Ectodermal cell (in vitro differentiated cells): Measurements from ENCODE around the gene PRKCQ.

Source experiments
- H3K27ac ChIP-seq: 2 replicates; pipeline ENCODE4 v1.7.0; 2013; ENCODE audit warnings: mild to moderate bottlenecking, low read depth, low read length; ENCODE audit not compliant: insufficient read depth, poor library complexity, severe bottlenecking
- H3K27me3 ChIP-seq: 2 replicates; pipeline ENCODE4 v1.7.0; 2013; ENCODE audit warnings: mild to moderate bottlenecking, low read length; ENCODE audit not compliant: insufficient read depth, control insufficient read depth, poor library complexity, severe bottlenecking
- H3K36me3 ChIP-seq: one replicate; pipeline ENCODE4 v1.7.0; 2013; ENCODE audit warnings: low read length; ENCODE audit not compliant: control insufficient read depth, insufficient read depth
- H3K4me1 ChIP-seq: one replicate; pipeline ENCODE4 v1.7.0; 2013; ENCODE audit warnings: low read length; ENCODE audit not compliant: control insufficient read depth, insufficient read depth
- H3K4me3 ChIP-seq: 2 replicates; pipeline ENCODE4 v1.7.0; 2013; ENCODE audit warnings: low read depth, low read length, control low read depth; ENCODE audit not compliant: insufficient read depth
- H3K9me3 ChIP-seq: 2 replicates; pipeline ENCODE4 v1.7.0; 2013; ENCODE audit warnings: mild to moderate bottlenecking, low read length, moderate library complexity; ENCODE audit not compliant: control insufficient read depth
- WGBS, 2 experiments: methylation state at CpG; one replicate each; pipeline ENCODE4 v1.1.7; 2013; ENCODE audit warnings: missing lambda C conversion rate in 2 of 2; 5-methylcytosine and 5-hydroxymethylcytosine counted together

The PRKCQ gene

GRCh38 chr10:6404127-6405072 lies 175.7 kb downstream of the PRKCQ start:
- H3K27me3 ChIP-seq = peaks cover 13% of the 10 kb centered on the region
- 89 to 90% methylated on average over 1 of the region's 1 CpG for WGBS, 2 experiments

GRCh38 chr10:6402960-6403359 lies 177.1 kb downstream of the PRKCQ start:
- peaks cover 4% of the 10 kb centered on the region for H3K4me1 ChIP-seq
- 91 to 93% methylated on average over 8 of the region's 8 CpGs for WGBS, 2 experiments
- no peaks in the 10 kb centered on the region for H3K36me3 ChIP-seq
- H3K27me3 ChIP-seq = peaks cover 13% of the 10 kb centered on the region
- H3K4me3 ChIP-seq = no peak overlapping the region
- H3K9me3 ChIP-seq = no peaks in the 10 kb centered on the region
- H3K27ac ChIP-seq = no peak overlapping the region

More at GRCh38 chr10:6404127-6405072, 175.7 kb downstream of the PRKCQ start:
- H3K27ac ChIP-seq = no peak overlapping the region
- H3K4me3 ChIP-seq = no peak overlapping the region
- H3K36me3 ChIP-seq = no peaks in the 10 kb centered on the region
- peaks cover 4% of the 10 kb centered on the region for H3K4me1 ChIP-seq
- no peaks in the 10 kb centered on the region for H3K9me3 ChIP-seq

GRCh38 chr10:6402349-6402709 lies 177.7 kb downstream of the PRKCQ start:
- H3K4me1 ChIP-seq = peaks cover 4% of the 10 kb centered on the region
- no peaks in the 10 kb centered on the region for H3K36me3 ChIP-seq
- H3K27ac ChIP-seq = no peak overlapping the region
- no peak overlapping the region for H3K4me3 ChIP-seq
- no peaks in the 10 kb centered on the region for H3K9me3 ChIP-seq
- H3K27me3 ChIP-seq = peaks cover 13% of the 10 kb centered on the region
- 84 to 85% methylated on average over 9 of the region's 9 CpGs for WGBS, 2 experiments

DNA sequence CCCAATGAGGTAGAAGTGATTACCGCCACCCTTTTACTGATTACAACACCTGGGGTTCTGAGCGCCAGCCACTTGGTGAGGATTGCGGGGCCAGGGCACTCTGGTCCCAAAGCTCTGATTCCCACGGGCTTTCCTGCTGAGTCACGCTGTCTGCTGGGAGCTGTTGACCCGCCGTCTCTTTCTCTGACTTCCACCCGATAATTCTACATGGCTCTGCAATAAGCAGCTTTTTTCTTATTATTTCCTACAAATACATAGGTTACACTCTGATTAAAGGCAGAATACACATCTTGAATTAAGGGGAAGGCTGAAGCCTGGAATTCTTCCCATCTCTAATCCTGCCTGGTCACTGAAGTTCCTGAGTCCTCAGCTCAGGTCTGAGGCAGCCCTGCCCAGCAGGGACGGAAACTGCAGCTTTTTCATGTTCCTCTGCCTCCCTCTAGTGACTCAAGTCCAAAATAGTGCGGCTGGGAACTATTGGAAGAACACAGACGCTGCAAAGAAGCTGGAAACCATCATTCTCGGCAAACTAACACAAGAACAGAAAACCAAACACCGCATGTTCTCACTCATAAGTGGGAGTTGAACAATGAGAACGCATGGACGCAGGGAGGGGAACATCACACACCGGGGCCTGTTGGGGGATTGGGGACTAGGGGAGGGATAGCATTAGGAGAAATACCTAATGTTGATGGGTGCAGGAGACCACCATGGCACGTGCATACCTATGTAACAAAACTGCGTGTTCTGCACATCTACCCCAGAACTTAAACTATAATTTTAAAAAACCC lies 178.3 kb downstream of the PRKCQ start:
- Histone ChIP-seq H3K27ac (no peak overlapping the region), H3K27me3 (peaks cover 13% of the 10 kb centered on the region), H3K9me3 (no peaks in the 10 kb centered on the region), H3K4me3 (no peak overlapping the region), H3K36me3 (no peaks in the 10 kb centered on the region), H3K4me1 (peaks cover 4% of the 10 kb centered on the region)
- 30 to 33% methylated on average over 18 of the region's 18 CpGs for WGBS, 2 experiments

- H3K4me1 ChIP-seq = peaks cover 4% of the 10 kb centered on the region
- H3K27me3 ChIP-seq = peaks cover 13% of the 10 kb centered on the region
- no peaks in the 10 kb centered on the region for H3K36me3 ChIP-seq
- H3K9me3 ChIP-seq = no peaks in the 10 kb centered on the region
- H3K27ac ChIP-seq = no peak overlapping the region
- WGBS, 2 experiments = 93% methylated on average over 12 of the region's 12 CpGs
- no peak overlapping the region for H3K4me3 ChIP-seq
These were observed 179.1 kb downstream of the PRKCQ start for GRCh38 chr10:6400821-6401465.

DNA sequence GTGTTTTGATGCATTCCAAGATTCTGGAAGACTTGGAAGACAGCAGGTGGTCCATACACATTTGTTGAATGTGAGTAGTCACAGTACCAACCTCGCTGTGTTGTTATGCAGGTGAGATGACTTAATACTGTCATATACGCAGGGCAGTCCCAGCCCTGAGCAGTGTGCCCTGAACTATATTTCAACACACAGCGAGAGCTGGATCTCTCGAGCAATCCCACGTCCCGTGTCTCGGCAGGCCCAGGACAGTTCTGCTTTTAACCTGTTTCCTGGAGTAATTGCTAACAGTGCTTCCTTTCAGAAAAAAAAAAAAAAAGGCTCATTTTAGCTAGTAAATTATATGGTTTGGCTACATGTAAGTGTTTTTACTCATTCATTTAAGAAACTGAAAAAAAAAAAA lies 179.7 kb downstream of the PRKCQ start:
- Histone ChIP-seq H3K9me3 (no peaks in the 10 kb centered on the region), H3K27ac (no peak overlapping the region), H3K4me1 (peaks cover 4% of the 10 kb centered on the region), H3K4me3 (no peak overlapping the region), H3K27me3 (peaks cover 13% of the 10 kb centered on the region), H3K36me3 (no peaks in the 10 kb centered on the region)
- WGBS, 2 experiments = 89 to 95% methylated on average over 7 of the region's 7 CpGs

GRCh38 chr10:6399879-6400278 lies 180.2 kb downstream of the PRKCQ start:
- peaks cover 4% of the 10 kb centered on the region for H3K4me1 ChIP-seq
- peaks cover 13% of the 10 kb centered on the region for H3K27me3 ChIP-seq
- H3K27ac ChIP-seq = no peak overlapping the region
- H3K36me3 ChIP-seq = no peaks in the 10 kb centered on the region
- H3K9me3 ChIP-seq = no peaks in the 10 kb centered on the region
- 91 to 92% methylated on average over 8 of the region's 8 CpGs for WGBS, 2 experiments
- H3K4me3 ChIP-seq = no peak overlapping the region

GRCh38 chr10:6399231-6399741 lies 180.8 kb downstream of the PRKCQ start:
- WGBS, 2 experiments = 87 to 89% methylated on average over 5 of the region's 5 CpGs
- peaks cover 4% of the 10 kb centered on the region for H3K4me1 ChIP-seq
- no peak overlapping the region for H3K4me3 ChIP-seq
- H3K27me3 ChIP-seq = peaks cover 10% of the 10 kb centered on the region
- no peaks in the 10 kb centered on the region for H3K9me3 ChIP-seq
- H3K27ac ChIP-seq = no peak overlapping the region
- H3K36me3 ChIP-seq = no peaks in the 10 kb centered on the region

DNA sequence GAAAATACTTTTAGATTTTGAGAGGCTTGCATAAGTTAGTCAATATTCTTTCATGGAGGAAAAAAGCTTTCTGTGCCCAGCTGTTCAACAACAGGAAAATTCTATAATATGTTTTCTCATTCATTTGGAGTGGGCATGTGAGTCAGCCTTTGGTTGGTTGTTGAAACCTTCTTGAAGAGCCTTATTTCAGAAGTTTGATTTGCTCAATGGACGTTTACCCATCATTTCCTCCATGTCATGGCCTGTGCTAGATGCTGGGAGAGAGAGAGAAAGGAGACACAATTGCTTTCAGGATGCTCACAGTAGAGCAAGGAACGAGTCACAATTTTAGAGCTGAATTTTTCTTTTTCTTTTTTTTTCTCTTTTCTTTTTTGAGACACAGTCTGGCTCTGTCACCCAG lies 181.7 kb downstream of the PRKCQ start:
- Histone ChIP-seq H3K27ac (no peak overlapping the region), H3K4me1 (peaks cover 4% of the 10 kb centered on the region), H3K36me3 (no peaks in the 10 kb centered on the region), H3K9me3 (no peaks in the 10 kb centered on the region), H3K27me3 (peaks cover 8% of the 10 kb centered on the region), H3K4me3 (no peak overlapping the region)
- 67 to 69% methylated on average over 2 of the region's 2 CpGs for WGBS, 2 experiments
